Measurements from ENCODE around the gene METTL2A.
A peak's percentile ranks its signal among the peaks of the same experiment; 100 is the strongest.

Gene METTL2A, protein sequence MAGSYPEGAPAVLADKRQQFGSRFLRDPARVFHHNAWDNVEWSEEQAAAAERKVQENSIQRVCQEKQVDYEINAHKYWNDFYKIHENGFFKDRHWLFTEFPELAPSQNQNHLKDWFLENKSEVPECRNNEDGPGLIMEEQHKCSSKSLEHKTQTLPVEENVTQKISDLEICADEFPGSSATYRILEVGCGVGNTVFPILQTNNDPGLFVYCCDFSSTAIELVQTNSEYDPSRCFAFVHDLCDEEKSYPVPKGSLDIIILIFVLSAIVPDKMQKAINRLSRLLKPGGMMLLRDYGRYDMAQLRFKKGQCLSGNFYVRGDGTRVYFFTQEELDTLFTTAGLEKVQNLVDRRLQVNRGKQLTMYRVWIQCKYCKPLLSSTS

DNA sequence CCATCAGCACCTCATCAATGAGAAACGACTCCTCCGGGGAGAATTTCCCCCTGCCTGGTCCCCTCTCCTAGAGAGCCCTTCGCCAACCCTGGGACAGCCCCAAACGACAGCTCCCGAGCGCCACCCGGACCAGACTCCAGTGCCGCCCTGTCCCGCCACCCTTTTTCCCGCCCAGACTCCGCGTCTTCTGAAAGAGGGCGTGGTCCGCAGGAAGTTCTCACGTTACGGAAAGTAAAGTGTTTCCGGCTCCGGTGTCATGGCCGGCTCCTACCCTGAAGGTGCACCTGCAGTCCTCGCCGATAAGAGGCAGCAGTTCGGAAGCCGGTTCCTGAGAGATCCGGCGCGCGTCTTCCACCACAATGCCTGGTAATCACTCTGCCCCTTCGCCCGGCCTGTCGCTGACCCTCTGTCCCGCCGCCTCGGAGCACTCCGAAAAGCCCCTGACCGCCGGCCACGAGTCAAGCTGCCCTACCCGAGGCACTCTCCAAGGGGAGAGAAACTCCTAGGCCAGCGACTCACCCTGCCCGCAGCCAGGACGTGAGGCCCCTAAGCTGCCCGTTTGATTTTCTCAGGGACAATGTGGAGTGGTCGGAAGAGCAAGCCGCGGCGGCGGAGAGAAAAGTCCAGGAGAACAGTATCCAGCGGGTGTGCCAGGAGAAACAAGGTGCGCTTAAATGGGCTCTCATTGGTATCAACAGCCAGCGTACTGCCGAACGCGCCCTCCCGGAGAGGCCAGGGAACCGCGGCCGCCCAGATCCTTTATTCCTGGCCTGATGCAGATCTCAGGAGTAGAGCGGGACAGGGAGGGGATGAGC lies at the start of gene METTL2A:
Gene METTL2A, plus strand, starts transcription at position 251 of the 815 bp plus-strand sequence. Its CDS starts 6 bp downstream, at position 257.
- H3K4me3 ChIP-seq (ENCODE audit: low read depth, low read length) = peak within 1 kb of the TSS; percentile 85
- DNase-seq (ENCODE audit: low read depth) = peak; percentile 81
- peak; percentile 8; the same call in 1 of the 2 replicates for TF ChIP-seq CTCF (IDR thresholded peaks at IDR 0.05; ENCODE audit: control insufficient read depth, extremely low read depth, insufficient read depth)

DNA sequence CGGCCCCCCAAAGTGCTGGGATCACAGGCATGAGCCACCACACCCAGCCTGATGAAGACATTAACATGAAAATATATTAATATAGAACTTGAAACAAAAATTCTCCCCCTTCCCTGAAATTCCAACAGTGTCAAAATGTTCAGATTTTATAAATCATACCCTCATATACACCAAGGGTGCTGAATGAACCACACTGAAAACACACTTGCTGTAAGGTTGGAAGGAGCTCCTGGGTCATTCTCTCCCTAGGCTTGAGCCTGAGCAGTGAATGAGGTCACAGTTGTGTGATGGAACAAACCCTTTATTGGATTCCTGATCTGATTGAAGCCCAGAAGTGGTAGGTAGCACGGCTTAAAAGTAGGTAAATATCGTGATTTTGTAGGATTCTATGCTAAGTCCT lies 43.4 kb upstream of the METTL2A start, which contains the start of gene EFCAB3:
Gene EFCAB3, plus strand, starts transcription at position 301 of the 400 bp plus-strand sequence. CDS start 2,427 bp downstream, outside the sequence.
- H3K4me3 ChIP-seq (ENCODE audit: low read depth, low read length) = no peak within 1 kb of the TSS
- no peak for TF ChIP-seq CTCF (IDR thresholded peaks at IDR 0.05; ENCODE audit: control insufficient read depth, extremely low read depth, insufficient read depth)
- no peak for DNase-seq (ENCODE audit: low read depth)

DNA sequence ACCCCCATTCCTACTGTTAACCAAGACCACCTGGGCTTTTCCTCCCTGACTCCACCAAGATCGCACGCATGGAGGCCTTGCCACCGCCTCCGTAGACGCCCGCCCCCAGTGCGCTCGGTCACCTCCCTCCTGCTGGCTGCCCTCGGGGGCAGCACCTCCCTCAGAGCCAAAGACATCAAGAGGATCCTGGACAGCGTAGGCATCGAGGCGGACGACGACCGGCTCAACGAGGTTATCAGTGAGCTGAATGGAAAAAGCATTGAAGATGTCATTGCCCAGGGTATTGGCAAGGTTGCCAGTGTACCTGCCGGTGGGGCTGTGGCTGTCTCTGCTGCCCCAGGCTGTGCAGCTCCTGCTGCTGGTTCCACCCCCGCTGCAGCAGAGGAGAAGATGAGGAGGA lies 42.1 kb upstream of the METTL2A start:
- no peak for DNase-seq (ENCODE audit: low read depth)
- TF ChIP-seq CTCF (IDR thresholded peaks at IDR 0.05; ENCODE audit: control insufficient read depth, extremely low read depth, insufficient read depth) = no peak
- H3K4me3 ChIP-seq (ENCODE audit: low read depth, low read length) = no peak overlapping the region

GRCh38 chr17:62388856-62389255 lies 34.8 kb upstream of the METTL2A start:
- TF ChIP-seq CTCF (IDR thresholded peaks at IDR 0.05; ENCODE audit: control insufficient read depth, extremely low read depth, insufficient read depth) = no peak
- no peak for DNase-seq (ENCODE audit: low read depth)
- H3K4me3 ChIP-seq (ENCODE audit: low read depth, low read length) = no peak overlapping the region

- TF ChIP-seq CTCF (IDR thresholded peaks at IDR 0.05; ENCODE audit: control insufficient read depth, extremely low read depth, insufficient read depth) = no peak
- DNase-seq (ENCODE audit: low read depth) = no peak
- no peak overlapping the region for H3K4me3 ChIP-seq (ENCODE audit: low read depth, low read length)
Measured at GRCh38 chr17:62392908-62393307, 30.8 kb upstream of the METTL2A start.

- TF ChIP-seq CTCF (IDR thresholded peaks at IDR 0.05; ENCODE audit: control insufficient read depth, extremely low read depth, insufficient read depth) = no peak
- no peak for DNase-seq (ENCODE audit: low read depth)
- no peak overlapping the region for H3K4me3 ChIP-seq (ENCODE audit: low read depth, low read length)
Measured at GRCh38 chr17:62398891-62399290, 24.8 kb upstream of the METTL2A start.
